Hepatic stellate cell (primary cell): ENCODE data around the gene BMP5.

Experiments
- DNase-seq: peaks from one replicate; pipeline ENCODE4 v3.0.0; 2011; ENCODE audit warnings: low spot score

The BMP5 gene

GRCh38 chr6:55872866-55873265, 2.5 kb downstream of the BMP5 start:
- DNase-seq, result no peak

DNA sequence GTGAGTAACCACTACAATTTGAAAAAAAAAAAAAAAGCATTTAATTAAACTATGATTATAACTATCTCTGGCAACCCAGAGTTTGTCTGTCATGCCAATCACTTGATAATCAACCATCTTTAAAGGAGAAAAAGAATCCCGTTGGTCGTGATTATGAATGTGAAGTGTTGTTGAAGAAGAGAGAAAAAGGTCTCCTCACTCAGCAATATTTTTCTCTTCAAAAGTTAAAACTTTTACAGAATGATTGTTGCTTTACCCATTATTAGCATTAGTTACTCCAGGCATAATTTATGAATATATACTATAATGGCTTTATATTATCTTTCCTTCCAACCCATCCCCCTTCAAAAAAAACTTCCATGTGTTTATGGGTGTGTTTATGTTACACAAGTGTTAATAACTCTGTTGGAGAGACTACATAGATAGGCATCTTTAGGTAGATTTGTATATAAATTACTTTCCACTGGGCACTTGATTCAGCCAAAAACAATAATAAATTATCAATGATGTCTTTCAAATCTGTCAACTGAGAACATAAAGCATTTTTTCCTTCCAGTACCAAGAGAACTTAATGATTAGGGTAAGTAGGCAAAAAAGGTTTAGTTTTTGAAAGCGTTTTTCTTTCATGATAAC, 5.1 kb downstream of the BMP5 start:
- DNase-seq, result no peak

DNA sequence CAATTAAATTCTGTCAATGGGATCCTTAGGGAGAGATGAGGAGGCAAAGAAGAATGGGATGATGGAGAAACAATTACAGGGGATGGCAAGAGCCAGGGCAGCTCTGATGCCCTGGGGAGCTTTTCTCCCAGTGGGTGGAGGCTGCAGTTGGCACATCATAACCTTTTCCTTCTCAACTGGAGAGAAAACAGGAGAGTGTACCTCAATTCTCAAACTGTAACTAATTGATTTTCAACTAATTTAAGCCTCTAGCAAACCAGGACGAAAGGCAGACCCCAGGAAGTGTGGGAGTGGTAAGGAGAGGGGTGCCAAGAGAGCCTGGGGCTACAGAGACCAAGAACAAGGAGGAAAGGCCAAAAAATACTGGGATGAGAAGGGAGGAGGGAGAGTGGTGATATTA, 5.7 kb downstream of the BMP5 start:
- no peak for DNase-seq

DNA sequence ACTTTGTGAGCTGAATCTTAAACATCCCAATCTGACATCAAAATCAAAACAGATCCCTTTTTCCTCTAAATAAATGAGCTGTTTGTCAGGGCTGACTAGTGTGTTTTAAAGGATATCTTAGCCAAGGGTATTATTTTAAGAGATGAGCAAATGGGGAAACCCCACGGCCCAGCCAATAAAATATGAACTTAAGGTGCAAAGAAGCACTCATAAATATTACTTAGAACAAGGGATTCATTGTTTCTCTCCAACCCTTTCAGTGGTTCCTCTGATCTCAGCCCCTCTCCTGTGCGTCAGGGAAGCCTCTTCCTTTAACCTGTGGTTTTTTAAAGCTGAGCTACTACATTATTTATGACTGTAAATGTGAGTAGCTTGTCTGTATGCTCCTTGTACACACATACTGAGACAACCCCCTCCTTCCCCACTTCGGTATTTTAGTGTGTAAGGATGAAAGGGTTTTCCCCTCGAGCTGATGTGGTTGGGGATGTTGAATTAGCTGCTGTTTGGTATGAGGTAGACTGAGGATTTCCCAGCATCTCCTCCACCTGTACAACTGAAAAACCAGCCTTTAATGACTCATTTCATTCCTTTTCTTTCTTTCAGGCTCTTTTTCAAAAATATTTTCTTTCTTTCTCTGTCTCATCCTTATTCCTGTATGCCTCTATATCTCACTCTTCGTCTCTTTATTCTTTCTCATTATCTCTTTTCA, 6.5 kb downstream of the BMP5 start:
- DNase-seq, result no peak

DNA sequence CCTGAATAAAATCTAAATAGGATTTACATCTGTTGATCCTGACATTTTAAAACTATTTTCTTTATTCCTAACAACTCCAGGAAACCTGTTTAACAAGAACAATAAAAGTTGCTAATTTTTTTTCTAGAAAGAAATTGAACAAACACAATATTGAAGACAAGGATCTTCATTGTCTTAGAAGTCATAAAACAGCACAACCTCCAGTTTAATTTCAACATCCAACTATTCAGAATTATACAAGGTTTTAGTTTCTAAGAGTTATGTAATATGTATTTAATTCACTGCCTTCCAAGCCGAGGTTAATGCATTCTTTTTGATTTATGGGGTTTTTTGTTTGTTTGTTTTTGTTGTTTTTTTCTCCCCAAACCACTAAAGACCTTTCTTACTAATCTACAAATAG, 7.2 kb downstream of the BMP5 start:
- DNase-seq, result no peak

- no peak for DNase-seq
Measured at GRCh38 chr6:55866128-55866527, 9.3 kb downstream of the BMP5 start.

DNA sequence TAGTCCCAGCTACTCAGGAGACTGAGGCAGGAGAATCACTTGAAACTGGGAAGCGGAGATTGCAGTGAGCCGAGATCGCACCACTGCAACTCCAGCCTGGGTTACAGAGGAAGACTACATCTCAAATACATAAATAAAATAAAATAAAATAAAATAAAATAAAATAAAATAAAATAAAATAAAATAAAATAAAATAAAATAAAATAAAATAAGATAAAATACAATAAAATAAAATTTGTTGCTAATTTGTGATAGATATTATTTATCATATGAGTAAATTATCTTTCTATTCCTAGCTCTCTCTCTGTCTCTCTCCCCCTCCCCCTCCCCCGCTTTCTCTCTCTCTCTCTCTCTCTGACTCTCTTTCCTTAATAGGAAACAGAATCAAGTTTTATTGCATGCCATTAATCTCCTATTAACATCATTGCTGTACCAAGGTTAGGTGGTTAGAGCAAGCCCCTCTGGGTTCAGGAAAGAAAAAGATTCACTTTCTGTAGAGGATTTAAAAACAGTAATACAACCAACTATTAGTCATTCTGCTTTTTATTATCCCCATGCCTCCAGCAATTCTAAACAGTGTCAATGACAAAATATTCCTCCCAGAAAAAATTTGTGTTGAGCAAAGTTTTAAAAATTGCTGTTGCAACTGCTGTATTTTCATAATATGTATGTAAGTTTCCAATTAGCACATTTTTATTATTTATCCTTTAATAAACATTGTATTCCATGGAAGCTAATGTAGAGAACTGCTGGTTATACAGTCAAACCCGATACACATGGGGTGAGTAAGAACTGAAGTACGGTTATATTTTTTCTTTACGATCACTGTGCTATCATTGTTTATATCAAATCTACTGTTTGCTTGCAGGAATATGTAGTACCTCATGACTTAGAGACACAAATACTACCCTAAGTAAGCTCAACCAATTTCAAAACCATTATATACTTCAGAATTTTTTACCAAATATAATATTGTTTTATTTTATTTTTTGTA, 22.1 kb downstream of the BMP5 start:
- DNase-seq, result no peak

DNA sequence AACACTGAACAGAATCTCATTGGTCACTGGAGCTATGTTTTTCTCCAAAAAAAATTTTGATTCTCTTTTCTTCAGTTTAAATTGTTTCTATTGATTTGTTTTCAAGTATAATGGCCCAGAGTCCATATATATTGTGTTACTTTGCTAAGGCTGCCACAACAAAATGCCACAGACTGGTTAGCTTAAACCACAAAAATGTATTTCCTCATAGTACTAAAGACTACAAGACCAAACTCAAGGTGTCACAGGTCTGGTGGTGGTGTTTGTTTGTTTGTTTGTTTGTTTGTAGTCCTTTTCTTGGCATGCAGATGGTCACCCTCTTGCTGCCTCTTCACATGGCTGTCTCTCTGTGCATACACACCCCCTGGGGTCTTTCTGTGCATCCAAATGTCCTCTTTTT, 34.0 kb downstream of the BMP5 start:
- DNase-seq, result no peak

GRCh38 chr6:55839080-55839479, 36.3 kb downstream of the BMP5 start:
- no peak for DNase-seq

DNA sequence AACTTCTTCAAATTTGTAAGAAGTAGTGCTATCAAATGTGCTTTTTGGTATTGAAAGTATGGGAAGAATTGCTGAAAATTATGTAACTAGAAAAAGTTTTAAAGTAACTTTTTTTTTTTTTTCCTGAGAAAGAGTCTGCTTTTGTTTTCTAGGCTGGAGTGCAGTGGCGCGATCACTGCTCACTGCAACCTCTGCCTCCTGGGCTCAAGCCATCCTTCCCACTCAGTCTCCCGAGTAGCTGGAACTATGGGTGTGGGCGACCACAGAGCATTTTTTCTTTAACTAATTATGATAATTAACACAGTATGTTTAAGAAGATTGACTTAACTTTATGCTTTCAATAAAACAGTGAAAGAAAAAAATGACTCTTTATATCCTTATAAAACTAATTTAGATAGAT, 38.4 kb downstream of the BMP5 start:
- no peak for DNase-seq

- no peak for DNase-seq
Measured at GRCh38 chr6:55836481-55836880, 38.9 kb downstream of the BMP5 start.

GRCh38 chr6:55835220-55835619, 40.2 kb downstream of the BMP5 start:
- no peak for DNase-seq

GRCh38 chr6:55833284-55833683, 42.1 kb downstream of the BMP5 start:
- no peak for DNase-seq

DNA sequence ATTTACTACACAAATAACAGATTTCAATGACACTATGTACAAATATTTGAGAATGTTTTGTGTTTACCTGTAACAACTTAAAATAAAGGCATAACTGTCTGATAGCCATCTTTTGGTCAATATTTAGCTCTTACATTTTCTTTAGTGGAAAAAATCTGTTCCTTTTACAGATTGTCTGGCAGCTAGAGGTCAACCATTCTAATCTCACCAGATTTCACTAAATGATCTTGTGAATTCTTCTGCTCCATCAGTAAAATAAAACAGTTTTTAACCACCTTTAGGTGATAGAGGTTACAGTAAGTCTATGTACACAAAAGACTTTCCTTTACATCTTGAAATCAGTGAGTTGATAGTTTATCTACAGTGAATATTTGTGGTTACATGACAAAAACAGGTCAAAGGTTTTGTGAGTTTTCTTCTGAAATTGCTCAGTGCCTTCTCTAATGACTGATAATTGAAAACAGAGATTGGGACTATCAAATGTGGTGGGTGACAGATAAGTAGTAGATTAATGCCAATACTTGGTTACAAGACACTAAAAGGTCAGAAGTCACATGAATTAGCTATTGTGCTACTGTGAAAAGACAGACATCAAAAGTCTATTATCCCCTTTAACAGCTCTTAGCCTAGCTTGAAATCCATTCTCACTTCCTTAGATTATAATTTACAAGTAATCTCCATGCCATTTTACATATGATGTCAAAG, 47.4 kb downstream of the BMP5 start:
- DNase-seq, result no peak

- DNase-seq, result no peak
Measured at GRCh38 chr6:55826941-55827340, 48.4 kb downstream of the BMP5 start.

- DNase-seq, result no peak
Measured at GRCh38 chr6:55825402-55826051, 49.9 kb downstream of the BMP5 start.

- DNase-seq, result no peak
Measured at GRCh38 chr6:55822815-55823214, 52.6 kb downstream of the BMP5 start.

- no peak for DNase-seq
Measured at GRCh38 chr6:55822005-55822404, 53.4 kb downstream of the BMP5 start.

DNA sequence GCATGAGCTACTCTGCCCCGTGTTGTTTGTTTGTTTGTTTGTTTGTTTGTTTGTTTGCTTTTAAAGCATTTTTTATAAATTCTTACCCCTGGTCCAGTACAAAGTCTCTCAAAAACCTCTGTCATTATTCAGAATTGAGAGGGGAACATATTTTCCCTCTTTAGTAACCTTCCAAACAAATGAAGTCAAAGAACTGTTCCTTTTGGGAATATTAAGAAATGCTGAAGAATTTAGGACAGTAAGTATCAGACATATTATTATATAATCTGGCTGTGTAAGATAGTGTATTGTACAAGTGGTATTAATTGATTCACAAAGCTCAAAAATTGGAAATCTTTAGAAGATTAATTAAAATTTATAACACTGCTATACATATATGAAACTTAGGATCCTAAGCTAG, 54.7 kb downstream of the BMP5 start:
- no peak for DNase-seq

- DNase-seq, result no peak
Measured at GRCh38 chr6:55819811-55820210, 55.6 kb downstream of the BMP5 start.

DNA sequence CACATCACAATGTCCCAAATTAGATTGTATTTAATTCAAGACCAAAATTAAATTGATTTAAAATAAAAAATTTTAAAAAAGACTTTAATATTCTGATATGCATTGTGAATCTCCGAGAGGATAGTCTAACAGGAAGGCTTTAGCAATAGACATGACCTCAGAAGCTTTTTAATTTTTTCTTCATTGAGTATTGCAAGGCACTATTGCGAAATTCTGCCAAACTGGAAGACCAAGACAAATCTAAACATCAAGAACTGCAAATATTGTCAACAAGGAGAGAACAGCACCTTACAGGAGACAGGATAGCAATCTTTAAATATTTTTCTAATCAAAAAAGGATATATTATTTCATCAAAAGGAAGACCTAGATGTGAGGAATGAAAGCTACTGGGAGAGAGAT, 56.9 kb downstream of the BMP5 start:
- no peak for DNase-seq

GRCh38 chr6:55812509-55812908, 62.9 kb downstream of the BMP5 start:
- DNase-seq, result no peak
